ENCODE measurements around the gene SPAG4.
A peak's percentile ranks its signal among the peaks of the same experiment; 100 is the strongest.

Gene SPAG4

GRCh38 chr20:35600993-35601973 is 14.3 kb upstream of the SPAG4 start:
- H3K9me3 ChIP-seq (replicated peaks; ENCODE audit: insufficient read depth, low read length): no peaks in the 10 kb centered on the region
- H3K9ac ChIP-seq (ENCODE audit: low read length): peak overlapping the region; percentile 38; the same call in 1 of the 2 replicates
- TF ChIP-seq EZH2phosphoT487 (IDR thresholded peaks at IDR 0.05; ENCODE audit: low read length) (no peak), EZH2 (optimal IDR thresholded peaks at IDR 0.05; ENCODE audit: low read depth, low read length) (no peak), CTCF (IDR thresholded peaks at IDR 0.05; ENCODE audit: low read length) (peak; percentile 43; the same call in 1 of the 2 replicates)
- no peaks in the 10 kb centered on the region for H4K20me1 ChIP-seq (ENCODE audit: insufficient read depth, low read length)
- H2AFZ ChIP-seq (ENCODE audit: low read length): peak overlapping the region; percentile 70
- peaks cover 2% of the 10 kb centered on the region; the same call in 1 of the 2 replicates for H3F3A ChIP-seq (ENCODE audit: insufficient read depth, low read length)
- DNase-seq: peak; percentile 74
- H3K4me3 ChIP-seq (ENCODE audit: low read length): peak overlapping the region; percentile 52
- H3K27me3 ChIP-seq (replicated peaks; ENCODE audit: insufficient read depth, low read length): peaks cover 8% of the 10 kb centered on the region
- peak overlapping the region; percentile 95 for H3K4me2 ChIP-seq (ENCODE audit: low read depth, low read length)
- no peaks in the 10 kb centered on the region for H3K9me2 ChIP-seq (replicated peaks; ENCODE audit: insufficient read depth, low read length)
- H3K27ac ChIP-seq (ENCODE audit: low read length): no peak overlapping the region
- peaks cover 18% of the 10 kb centered on the region for H3K4me1 ChIP-seq (ENCODE audit: low read length)
- H3K36me3 ChIP-seq (replicated peaks; ENCODE audit: insufficient read depth, low read length): no peaks in the 10 kb centered on the region
- H3K79me2 ChIP-seq (ENCODE audit: low read length): no peaks in the 10 kb centered on the region

- H3K9me2 ChIP-seq (replicated peaks; ENCODE audit: insufficient read depth, low read length): no peaks in the 10 kb centered on the region
- H4K20me1 ChIP-seq (ENCODE audit: insufficient read depth, low read length): no peaks in the 10 kb centered on the region
- peaks cover 23% of the 10 kb centered on the region for H3K4me1 ChIP-seq (ENCODE audit: low read length)
- H3K9me3 ChIP-seq (replicated peaks; ENCODE audit: insufficient read depth, low read length): no peaks in the 10 kb centered on the region
- peak overlapping the region; percentile 52; the same call in 1 of the 2 replicates for H3K4me3 ChIP-seq (ENCODE audit: low read length)
- peaks cover 2% of the 10 kb centered on the region; the same call in 1 of the 2 replicates for H3F3A ChIP-seq (ENCODE audit: insufficient read depth, low read length)
- TF ChIP-seq EZH2phosphoT487 (IDR thresholded peaks at IDR 0.05; ENCODE audit: low read length): no peak
- TF ChIP-seq EZH2 (optimal IDR thresholded peaks at IDR 0.05; ENCODE audit: low read depth, low read length): no peak
- TF ChIP-seq CTCF (IDR thresholded peaks at IDR 0.05; ENCODE audit: low read length): no peak
- H3K27me3 ChIP-seq (replicated peaks; ENCODE audit: insufficient read depth, low read length): peaks cover 8% of the 10 kb centered on the region
- no peak overlapping the region; the same call in 1 of the 2 replicates for H3K9ac ChIP-seq (ENCODE audit: low read length)
- H3K79me2 ChIP-seq (ENCODE audit: low read length): no peaks in the 10 kb centered on the region
- no peaks in the 10 kb centered on the region for H3K36me3 ChIP-seq (replicated peaks; ENCODE audit: insufficient read depth, low read length)
- DNase-seq: no peak
- H3K27ac ChIP-seq (ENCODE audit: low read length): no peak overlapping the region
- H2AFZ ChIP-seq (ENCODE audit: low read length): peak overlapping the region; percentile 70; the same call in 1 of the 2 replicates
- peak overlapping the region; percentile 95 for H3K4me2 ChIP-seq (ENCODE audit: low read depth, low read length)
These were observed 13.6 kb upstream of the SPAG4 start for GRCh38 chr20:35601990-35602389.

- Histone ChIP-seq H3K4me2 (ENCODE audit: low read depth, low read length) (no peak overlapping the region), H3K4me3 (ENCODE audit: low read length) (no peak overlapping the region), H3K9ac (ENCODE audit: low read length) (no peak overlapping the region), H3K9me2 (replicated peaks; ENCODE audit: insufficient read depth, low read length) (no peaks in the 10 kb centered on the region), H3K9me3 (replicated peaks; ENCODE audit: insufficient read depth, low read length) (no peaks in the 10 kb centered on the region), H3K27me3 (replicated peaks; ENCODE audit: insufficient read depth, low read length) (peaks cover 8% of the 10 kb centered on the region), H2AFZ (ENCODE audit: low read length) (no peak overlapping the region), H3K27ac (ENCODE audit: low read length) (no peak overlapping the region), H3K4me1 (ENCODE audit: low read length) (peaks cover 29% of the 10 kb centered on the region), H4K20me1 (ENCODE audit: insufficient read depth, low read length) (no peaks in the 10 kb centered on the region), H3K79me2 (ENCODE audit: low read length) (no peaks in the 10 kb centered on the region), H3K36me3 (replicated peaks; ENCODE audit: insufficient read depth, low read length) (no peaks in the 10 kb centered on the region), H3F3A (ENCODE audit: insufficient read depth, low read length) (peaks cover 2% of the 10 kb centered on the region; the same call in 1 of the 2 replicates)
- TF ChIP-seq EZH2 (optimal IDR thresholded peaks at IDR 0.05; ENCODE audit: low read depth, low read length): no peak
- TF ChIP-seq EZH2phosphoT487 (IDR thresholded peaks at IDR 0.05; ENCODE audit: low read length): no peak
- TF ChIP-seq CTCF (IDR thresholded peaks at IDR 0.05; ENCODE audit: low read length): no peak
- no peak for DNase-seq
These were observed 12.7 kb upstream of the SPAG4 start for GRCh38 chr20:35602851-35603495.
